AG09309 (cell line): ENCODE data around the gene ZNF518A.

Source experiments
- DNase-seq: peaks from one replicate; pipeline ENCODE4 v3.0.0-alpha.2; 2010; ENCODE audit warnings: low read depth
- H3K4me3 ChIP-seq: 2 replicates; pipeline ENCODE4 v1.5.1; 2011; ENCODE audit warnings: mild to moderate bottlenecking, low read depth, low read length, moderate library complexity; ENCODE audit not compliant: control insufficient read depth
- CTCF ChIP-seq: IDR thresholded peaks from 2 replicates; pipeline ENCODE4 v1.5.1; 2011; ENCODE audit warnings: mild to moderate bottlenecking, low read depth, low read length, inconsistent platforms; ENCODE audit not compliant: insufficient read depth, control insufficient read depth; ENCODE audit errors: missing control alignments

Gene ZNF518A

DNA sequence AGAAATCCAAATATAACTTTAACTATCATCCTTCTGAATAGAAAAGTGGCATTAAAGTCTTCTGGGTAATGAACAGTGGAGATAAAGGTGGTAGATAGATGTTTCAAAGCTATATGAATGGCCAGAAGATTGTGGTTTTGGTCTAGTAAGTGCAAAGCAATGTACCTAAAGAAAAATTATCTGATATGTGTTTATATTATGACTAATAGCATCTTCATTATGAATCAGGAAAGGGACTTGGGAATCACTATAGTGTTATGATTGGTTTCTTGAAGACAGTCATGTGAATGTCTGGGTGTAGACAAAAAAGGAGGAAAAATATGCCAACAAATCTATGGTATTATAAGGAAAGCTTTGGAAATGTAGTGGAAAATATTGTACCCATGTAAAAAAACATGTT lies 3.0 kb downstream of the ZNF518A start:
- DNase-seq = no peak
- no peak overlapping the region for H3K4me3 ChIP-seq
- no peak for TF ChIP-seq CTCF

GRCh38 chr10:96136810-96137209 lies 6.7 kb downstream of the ZNF518A start:
- no peak overlapping the region for H3K4me3 ChIP-seq
- no peak for TF ChIP-seq CTCF
- DNase-seq = no peak

DNA sequence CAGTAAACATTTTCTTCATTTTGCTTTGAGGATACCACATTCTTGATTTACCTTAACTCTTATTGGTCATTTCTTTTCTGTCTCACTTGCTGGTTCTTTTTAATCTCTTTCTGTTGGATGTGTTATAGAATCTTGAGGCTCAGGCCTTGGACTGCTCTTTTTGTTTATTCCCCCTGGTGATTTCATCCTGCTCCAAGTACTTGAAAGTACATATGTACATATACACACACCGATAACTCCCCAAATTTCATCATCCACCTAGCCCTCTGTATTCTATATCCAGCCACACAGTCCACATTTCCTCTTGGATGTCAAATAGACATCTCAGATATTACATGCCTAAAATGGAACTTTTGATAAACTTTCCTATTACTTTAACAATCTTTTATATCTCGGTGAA lies 7.5 kb downstream of the ZNF518A start:
- H3K4me3 ChIP-seq = no peak overlapping the region
- TF ChIP-seq CTCF = no peak

GRCh38 chr10:96138102-96138501 lies 8.0 kb downstream of the ZNF518A start:
- TF ChIP-seq CTCF = no peak
- DNase-seq = no peak
- H3K4me3 ChIP-seq = no peak overlapping the region

More for the DNA sequence above, 7.5 kb downstream of the ZNF518A start:
- DNase-seq = no peak

DNA sequence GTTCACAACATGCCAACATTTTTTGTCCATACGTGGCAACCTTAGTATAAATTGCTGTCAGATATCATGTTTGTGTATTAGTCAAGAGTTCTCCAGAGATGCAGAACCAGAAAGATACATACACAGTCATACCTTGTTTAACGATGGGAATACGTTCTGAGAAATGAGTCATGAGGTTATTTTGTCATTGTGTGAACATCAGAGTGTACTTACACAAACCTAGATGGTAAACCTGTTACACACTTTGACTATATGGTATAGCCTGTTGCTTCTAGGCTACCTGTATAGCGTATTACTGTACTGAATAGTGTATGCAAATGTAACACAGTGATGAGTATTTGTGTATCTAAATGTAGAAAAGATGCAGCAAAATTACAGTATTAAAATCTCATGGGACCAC lies 22.3 kb downstream of the ZNF518A start:
- DNase-seq = no peak
- no peak overlapping the region for H3K4me3 ChIP-seq
- no peak for TF ChIP-seq CTCF

DNA sequence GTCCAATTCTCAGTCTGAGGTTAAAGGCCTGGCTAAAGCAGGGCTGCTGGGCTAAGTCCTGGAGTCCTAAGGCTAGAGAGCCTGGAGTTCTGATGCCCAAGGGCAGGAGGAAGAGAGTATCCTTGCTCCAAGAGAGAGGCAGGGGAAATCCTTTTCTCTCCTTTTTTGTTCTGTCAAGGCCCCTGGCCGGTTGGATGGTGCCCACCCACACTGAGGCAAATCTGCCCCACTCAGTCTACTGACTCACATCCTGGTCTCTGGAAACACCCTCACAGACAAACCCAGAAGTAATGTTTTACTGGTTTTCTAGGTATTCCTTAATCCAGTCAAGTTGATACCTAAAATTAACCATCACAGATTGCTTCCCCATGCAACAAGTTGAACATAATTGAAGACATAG lies 23.0 kb downstream of the ZNF518A start:
- no peak for DNase-seq
- TF ChIP-seq CTCF = no peak
- H3K4me3 ChIP-seq = no peak overlapping the region

GRCh38 chr10:96165726-96166125 lies 35.6 kb downstream of the ZNF518A start:
- TF ChIP-seq CTCF = no peak
- H3K4me3 ChIP-seq = no peak overlapping the region
- no peak for DNase-seq
